Stimulated activated naive CD4-positive, alpha-beta T cell (primary cell): Measurements from ENCODE around the gene AKAP13.

Experiments
- DNase-seq, 6 experiments: peaks; one replicate each; lab custom pipeline; 2025; lab: John Stamatoyannopoulos, UW

Gene AKAP13

DNA sequence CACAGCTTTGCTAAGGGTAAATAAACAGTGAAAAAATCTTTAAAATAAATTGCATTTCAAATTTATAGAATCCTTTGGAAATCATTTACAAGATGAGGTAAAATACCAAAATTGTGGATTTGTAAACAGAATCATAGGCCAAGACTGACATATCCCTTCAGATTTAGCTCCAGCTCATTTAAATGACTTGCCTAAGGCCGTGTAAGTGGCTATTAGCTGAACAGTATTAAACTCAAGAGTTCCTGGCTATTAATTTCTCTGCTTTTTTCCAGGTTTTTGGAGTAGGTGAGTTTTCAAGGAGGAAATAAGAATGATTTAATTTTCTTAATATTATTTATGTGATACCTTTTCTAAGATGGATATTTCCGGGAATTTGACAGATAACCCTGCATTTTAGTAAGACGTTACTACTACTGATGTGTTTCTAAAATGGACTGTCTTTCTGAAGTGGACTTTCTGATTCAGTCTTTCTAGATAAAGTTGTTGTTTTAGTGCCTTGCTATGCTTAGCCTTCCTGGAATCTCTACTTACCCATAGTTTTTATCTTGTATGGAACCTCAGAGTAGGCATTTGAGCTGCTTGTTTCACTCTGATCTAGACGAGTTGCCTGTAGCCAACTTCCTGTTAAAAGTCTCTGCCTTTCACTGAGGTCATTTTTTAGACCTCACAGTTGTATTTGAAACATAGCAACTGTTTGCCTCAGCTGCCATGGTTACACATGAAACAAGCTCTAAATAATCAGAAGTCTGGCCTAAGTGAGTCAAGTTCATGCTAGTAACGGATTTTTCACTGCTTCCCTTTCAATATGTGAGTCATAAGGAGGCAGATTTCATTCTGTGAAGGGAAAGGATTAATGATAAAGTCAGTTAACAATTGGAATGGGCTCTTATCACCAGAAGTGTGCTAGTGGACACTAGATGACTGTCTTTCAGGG lies 287.4 kb downstream of the AKAP13 start:
- peak in 5 of 6 experiments; percentile 24 to 70 (median 55) for DNase-seq

DNA sequence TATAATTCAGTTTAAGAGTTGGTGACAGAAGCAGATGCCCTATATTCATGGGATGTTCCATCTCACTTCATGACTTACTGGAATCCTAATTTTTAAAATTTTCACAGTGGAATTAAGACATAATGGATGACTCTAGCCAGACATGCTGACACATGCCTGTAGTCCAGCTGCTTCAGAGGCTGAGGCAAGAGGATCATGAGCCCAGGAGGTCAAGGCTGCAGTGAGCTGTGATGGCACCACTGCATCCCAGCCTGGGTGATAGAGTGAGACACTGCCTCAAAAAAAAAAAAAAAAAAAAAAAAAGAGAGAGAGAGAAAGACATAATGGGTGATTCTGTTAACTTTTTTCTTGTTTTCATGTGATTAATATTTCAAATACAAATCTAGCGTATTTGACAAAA lies 290.8 kb downstream of the AKAP13 start:
- no peak for DNase-seq

DNA sequence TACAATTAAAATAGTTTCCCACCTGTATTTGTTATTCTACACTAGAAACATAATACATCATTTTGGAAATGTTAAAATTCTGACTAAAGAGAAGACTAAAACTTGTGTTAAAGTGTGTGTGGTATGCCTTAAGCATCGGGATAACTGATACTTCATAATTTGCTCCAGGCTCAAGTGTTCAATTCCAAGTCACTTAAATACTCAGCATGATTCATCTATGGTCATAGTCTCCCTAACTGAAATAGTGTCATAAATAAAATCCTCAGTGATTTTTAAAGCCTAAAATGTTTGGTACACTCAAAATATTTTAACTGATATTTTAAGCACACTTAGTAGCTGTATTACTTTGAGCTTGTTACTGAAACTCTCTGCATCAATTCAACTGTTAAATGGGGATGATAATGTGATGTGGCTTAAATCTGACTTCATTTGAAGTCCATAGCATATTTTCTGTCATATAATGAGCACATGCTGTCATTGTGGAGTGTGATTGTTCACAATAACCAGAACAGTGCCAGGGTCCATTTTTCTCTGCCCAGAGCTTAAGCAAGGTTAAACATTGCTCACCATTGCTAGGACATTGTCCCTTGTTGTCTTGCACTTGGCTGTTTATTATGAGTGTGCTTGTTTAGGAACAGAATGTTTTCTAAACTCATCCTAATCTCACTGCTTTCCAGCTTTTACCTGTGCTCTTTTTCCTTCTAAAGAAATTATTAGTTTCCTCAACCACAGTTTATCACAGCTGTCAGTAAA lies 292.1 kb downstream of the AKAP13 start:
- DNase-seq = no peak

- no peak for DNase-seq
Observed at GRCh38 chr15:85673326-85673725, 292.9 kb downstream of the AKAP13 start.

DNA sequence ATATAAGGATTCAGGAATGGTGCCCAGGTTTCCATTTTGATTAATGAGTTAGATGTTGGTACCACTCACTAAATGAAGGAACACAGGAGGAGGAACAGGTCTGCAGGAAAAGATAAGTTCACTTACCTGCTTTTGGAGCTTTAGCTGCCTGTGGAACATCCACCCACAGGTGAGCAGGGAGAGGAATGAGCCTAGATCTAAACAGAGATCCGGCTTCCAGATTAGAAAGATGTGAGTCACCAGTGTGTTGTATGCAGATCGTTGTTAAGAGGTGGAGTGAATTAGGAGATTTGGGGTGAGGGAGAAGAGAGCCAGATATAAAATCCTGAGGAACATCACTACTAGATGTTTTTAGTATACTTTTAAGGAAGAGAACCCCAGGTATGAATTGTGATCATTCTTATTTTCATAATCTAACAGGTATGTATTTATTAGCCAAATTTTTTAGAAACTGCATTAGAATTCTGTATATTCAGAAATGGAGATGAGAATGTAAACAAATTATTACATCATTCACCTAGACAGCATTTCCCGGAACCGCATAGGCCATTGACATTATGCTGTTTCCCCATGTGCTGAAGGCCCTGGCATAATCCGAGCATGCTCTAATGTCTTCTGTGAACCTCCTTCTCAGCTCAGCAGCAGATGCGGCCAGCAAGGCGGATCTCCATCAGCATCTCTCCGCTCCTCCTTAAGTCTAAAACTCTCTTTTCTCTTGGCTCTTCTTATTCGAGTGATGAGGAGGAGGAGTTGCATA lies 296.1 kb downstream of the AKAP13 start:
- no peak for DNase-seq

GRCh38 chr15:85679231-85679630 lies 298.8 kb downstream of the AKAP13 start:
- no peak for DNase-seq

DNA sequence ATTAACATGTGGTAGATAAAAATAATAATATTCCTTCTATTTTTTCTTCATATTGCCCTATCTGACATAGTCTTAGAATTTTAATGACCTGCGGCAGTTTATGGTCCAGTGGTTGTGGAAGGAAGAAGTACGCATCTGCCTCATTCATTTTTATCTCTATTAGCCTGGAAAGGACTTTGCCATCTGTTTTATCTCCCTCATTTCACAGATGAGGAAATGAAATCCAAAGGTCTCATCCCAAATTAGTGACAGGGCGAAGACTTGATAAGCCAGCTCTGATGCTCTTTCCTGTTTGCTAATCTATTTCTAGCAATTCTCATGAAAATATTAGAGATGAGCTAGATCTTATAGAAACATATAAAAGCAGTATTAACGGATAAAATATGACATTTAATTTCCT lies 301.0 kb downstream of the AKAP13 start:
- DNase-seq = no peak

GRCh38 chr15:85684174-85684710 lies 303.8 kb downstream of the AKAP13 start:
- no peak for DNase-seq

DNA sequence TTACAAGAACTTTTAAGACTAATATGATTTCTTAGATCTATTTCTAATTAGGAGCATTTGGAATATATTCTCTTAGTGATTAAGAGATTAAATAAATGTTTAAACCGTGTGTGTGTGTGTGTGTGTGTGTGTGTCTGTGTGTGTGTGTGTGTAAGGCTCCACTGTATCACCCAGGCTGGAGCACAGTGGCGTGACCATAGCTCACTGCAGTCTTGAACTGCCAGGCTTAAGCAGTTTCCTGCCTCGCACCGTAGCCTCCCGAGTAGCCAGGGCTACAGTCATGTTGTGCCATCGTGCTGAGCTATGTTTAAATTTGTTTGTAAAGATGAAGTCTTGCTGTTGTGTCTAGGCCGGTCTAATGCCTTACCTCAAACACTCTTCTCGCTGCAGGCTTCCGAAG lies 305.0 kb downstream of the AKAP13 start:
- no peak for DNase-seq

DNA sequence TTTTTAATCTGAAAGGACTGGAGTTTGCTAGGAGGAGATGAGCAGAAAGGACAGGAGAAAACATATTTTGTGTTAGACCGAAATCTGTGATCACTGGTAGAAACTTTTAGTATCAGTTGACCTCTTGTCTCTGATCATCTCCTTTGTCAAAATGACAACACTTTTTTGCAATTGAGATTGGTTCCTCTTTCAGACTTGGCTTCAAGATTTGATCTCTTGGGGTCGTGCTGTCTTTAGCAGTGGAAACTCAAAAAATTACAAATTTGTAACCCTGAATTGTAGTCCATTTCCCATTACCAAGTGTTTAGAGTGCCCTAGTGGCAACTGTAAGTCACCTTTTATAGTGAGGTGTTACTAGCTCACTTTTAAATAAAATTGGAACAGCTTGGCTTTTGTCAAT lies 306.9 kb downstream of the AKAP13 start:
- DNase-seq = no peak

DNA sequence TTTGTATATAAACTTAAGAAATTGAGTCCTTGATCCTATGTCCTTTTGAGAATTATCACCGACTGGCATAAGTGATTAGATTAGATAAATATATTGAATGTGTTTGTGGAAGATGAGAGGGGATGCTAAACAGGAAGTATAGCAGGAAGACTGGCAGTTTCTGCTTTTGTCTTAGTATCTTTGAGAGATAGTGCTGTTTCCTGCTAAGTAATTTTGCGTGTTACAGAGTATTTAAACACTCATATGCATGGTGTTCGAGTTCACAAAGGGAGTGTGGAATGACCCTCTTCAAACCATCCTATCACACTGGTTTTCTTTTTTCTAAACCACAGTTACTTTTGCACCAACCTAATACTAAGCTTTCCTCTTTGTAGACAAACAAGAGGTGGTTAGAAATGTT lies 308.3 kb downstream of the AKAP13 start:
- DNase-seq = peak in 2 of 6 experiments; percentile 18 to 33

- DNase-seq = peak; percentile 43 to 76 (median 58)
Observed at GRCh38 chr15:85689729-85690128, 309.3 kb downstream of the AKAP13 start.

- DNase-seq = peak in 2 of 6 experiments; percentile 11 to 22
Observed at GRCh38 chr15:85690561-85691231, 310.3 kb downstream of the AKAP13 start.

GRCh38 chr15:85691350-85692240 lies 311.2 kb downstream of the AKAP13 start:
- no peak for DNase-seq

DNA sequence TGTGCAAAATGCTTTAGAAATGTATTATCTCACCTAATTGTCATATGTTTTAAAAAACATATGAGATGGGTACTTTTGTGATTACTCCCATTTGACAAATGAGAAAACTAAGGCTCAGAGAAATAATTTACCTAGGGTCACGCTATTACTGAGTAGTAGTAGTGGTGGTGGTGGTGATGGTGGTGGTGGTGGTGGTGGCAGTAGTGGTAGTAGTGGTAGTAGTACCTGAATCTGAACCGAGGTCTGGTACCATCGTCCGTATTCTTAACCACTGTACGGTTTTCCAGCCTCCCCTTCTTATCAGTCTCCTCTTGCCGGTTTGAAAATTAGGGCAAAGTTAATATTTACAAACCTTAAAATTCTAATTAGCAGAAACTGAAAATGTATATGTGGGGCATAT lies 311.9 kb downstream of the AKAP13 start:
- no peak for DNase-seq

- DNase-seq = no peak
Observed at GRCh38 chr15:85692873-85693272, 312.5 kb downstream of the AKAP13 start.

DNA sequence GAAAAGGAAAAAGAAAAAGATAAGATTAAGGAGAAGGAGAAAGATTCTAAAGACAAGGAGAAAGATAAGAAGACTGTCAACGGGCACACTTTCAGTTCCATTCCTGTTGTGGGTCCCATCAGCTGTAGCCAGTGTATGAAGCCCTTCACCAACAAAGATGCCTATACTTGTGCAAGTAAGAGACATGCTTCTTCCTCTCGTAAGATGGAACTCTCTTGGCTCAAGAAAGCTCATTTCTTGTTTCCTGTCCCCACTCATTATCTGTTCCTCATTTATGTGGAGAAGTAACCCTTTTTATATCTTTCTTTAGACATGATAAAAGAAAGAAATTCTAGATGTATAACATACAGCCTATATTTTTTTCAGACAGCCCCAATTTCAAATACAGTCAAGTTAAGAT lies 312.9 kb downstream of the AKAP13 start:
- DNase-seq = no peak

- no peak for DNase-seq
Observed at GRCh38 chr15:85694091-85694490, 313.7 kb downstream of the AKAP13 start.

GRCh38 chr15:85700767-85701166 lies 320.4 kb downstream of the AKAP13 start:
- no peak for DNase-seq

DNA sequence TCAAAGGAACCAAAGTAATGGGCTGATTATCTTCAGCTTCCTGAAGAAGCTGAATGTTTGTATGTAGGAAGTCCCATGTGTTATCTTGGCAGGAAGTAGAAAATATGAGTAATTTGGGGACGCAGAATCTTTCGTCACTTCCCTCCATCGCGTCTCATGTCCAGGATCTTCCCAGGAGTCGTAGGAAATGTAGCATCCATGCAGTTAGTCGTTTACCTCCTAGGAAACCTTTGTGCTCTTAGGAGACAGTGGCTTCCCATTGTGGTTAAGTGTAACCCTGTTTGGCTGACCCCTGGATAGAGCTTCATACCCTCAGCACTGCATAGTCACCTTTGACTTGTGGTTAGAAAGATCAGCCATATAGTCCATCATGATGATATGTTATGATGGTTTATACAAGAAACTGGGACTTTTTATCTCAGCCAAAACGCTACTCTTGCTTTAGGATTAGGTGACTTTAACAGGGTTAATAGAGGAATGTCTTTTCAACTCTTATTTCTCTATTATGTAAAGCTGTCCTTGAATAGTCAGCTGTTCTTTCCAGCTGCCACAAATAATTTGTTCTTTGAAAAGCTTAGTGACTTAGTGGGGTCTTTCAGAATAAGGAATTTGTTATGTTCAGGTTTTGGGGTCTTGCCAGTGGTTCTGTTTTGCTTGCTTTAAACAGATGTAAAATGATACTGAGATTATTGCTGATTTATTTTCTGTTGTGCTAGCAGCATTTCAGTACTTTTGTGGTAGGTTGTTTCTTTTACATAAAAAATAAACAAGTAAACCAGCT lies 322.1 kb downstream of the AKAP13 start:
- DNase-seq = peak in 2 of 6 experiments; percentile 23 to 25
